ENCODE results near the gene SP140.

- TF ChIP-seq FOXM1 (IDR thresholded peaks at IDR 0.05; ENCODE audit: borderline replicate concordance, low read depth) (no peak), NFIC (IDR thresholded peaks at IDR 0.05) (no peak)
- TF ChIP-seq, protein P1, sequence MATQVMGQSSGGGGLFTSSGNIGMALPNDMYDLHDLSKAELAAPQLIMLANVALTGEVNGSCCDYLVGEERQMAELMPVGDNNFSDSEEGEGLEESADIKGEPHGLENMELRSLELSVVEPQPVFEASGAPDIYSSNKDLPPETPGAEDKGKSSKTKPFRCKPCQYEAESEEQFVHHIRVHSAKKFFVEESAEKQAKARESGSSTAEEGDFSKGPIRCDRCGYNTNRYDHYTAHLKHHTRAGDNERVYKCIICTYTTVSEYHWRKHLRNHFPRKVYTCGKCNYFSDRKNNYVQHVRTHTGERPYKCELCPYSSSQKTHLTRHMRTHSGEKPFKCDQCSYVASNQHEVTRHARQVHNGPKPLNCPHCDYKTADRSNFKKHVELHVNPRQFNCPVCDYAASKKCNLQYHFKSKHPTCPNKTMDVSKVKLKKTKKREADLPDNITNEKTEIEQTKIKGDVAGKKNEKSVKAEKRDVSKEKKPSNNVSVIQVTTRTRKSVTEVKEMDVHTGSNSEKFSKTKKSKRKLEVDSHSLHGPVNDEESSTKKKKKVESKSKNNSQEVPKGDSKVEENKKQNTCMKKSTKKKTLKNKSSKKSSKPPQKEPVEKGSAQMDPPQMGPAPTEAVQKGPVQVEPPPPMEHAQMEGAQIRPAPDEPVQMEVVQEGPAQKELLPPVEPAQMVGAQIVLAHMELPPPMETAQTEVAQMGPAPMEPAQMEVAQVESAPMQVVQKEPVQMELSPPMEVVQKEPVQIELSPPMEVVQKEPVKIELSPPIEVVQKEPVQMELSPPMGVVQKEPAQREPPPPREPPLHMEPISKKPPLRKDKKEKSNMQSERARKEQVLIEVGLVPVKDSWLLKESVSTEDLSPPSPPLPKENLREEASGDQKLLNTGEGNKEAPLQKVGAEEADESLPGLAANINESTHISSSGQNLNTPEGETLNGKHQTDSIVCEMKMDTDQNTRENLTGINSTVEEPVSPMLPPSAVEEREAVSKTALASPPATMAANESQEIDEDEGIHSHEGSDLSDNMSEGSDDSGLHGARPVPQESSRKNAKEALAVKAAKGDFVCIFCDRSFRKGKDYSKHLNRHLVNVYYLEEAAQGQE (IDR thresholded peaks at IDR 0.05; ENCODE audit: low read depth), result no peak
Observed at GRCh38 chr2:230262246-230262645, 36.7 kb downstream of the SP140 start.
